Neural cell (in vitro differentiated cells): Measurements from ENCODE around the gene GMEB2.

ENCODE experiments used
- POLR2AphosphoS5 ChIP-seq: IDR thresholded peaks from 2 replicates; pipeline ENCODE4 v1.6.1; 2012
- RAD21 ChIP-seq: fragments of 450-650 bp; conservative IDR thresholded peaks from 2 replicates; pipeline ENCODE4 v1.6.1; 2014; ENCODE audit warnings: antibody characterized with exemption, mild to moderate bottlenecking, moderate library complexity
- SMC3 ChIP-seq: fragments of 450-650 bp; conservative IDR thresholded peaks from 2 replicates; pipeline ENCODE4 v1.6.1; 2014; ENCODE audit warnings: antibody characterized with exemption, mild to moderate bottlenecking, moderate library complexity; ENCODE audit not compliant: poor library complexity
- TF ChIP-seq, protein P1 (sequence below): fragments of 450-650 bp; IDR thresholded peaks from 2 replicates; pipeline ENCODE4 v1.5.1; 2014; ENCODE audit warnings: antibody characterized with exemption, mild to moderate bottlenecking, moderate library complexity; ENCODE audit not compliant: poor library complexity, severe bottlenecking

- TF ChIP-seq, protein P1, sequence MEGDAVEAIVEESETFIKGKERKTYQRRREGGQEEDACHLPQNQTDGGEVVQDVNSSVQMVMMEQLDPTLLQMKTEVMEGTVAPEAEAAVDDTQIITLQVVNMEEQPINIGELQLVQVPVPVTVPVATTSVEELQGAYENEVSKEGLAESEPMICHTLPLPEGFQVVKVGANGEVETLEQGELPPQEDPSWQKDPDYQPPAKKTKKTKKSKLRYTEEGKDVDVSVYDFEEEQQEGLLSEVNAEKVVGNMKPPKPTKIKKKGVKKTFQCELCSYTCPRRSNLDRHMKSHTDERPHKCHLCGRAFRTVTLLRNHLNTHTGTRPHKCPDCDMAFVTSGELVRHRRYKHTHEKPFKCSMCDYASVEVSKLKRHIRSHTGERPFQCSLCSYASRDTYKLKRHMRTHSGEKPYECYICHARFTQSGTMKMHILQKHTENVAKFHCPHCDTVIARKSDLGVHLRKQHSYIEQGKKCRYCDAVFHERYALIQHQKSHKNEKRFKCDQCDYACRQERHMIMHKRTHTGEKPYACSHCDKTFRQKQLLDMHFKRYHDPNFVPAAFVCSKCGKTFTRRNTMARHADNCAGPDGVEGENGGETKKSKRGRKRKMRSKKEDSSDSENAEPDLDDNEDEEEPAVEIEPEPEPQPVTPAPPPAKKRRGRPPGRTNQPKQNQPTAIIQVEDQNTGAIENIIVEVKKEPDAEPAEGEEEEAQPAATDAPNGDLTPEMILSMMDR, result no peak
- TF ChIP-seq POLR2AphosphoS5 (no peak), SMC3 (no peak), RAD21 (no peak)
Observed at GRCh38 chr20:63574829-63575743, 51.8 kb downstream of the GMEB2 start.
